ENCODE data around the gene PLXDC1.

PLXDC1 gene

DNA sequence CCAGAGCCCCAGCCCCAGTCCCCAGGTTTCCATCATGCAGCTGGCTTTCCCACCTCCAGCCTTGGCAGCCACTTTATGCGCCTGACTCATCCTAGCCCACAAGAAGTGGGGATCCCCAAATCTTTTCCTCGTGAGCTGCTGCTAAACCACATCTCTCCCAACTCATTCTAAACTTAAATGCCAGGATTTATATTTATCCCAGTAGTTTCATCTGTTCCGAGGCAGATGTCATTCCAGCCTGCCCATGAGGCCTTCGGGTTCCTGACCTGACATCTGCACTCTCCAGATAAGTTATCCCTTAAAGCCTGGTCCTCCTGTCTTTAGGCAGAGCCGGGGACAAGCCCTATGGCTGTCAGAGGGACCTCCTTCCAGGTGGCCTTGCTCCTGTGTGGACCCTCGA is 16.6 kb downstream of the PLXDC1 start:
- TF ChIP-seq TCF12 (IDR thresholded peaks at IDR 0.05; ENCODE audit: low read depth) = no peak
- no peak for TF ChIP-seq EP300 (IDR thresholded peaks at IDR 0.05; ENCODE audit: borderline replicate concordance)
- no peak for TF ChIP-seq TAF1 (IDR thresholded peaks at IDR 0.05; ENCODE audit: low read depth)
- no peak for TF ChIP-seq YY1 (IDR thresholded peaks at IDR 0.05; ENCODE audit: low read depth)
- TF ChIP-seq, protein P1, sequence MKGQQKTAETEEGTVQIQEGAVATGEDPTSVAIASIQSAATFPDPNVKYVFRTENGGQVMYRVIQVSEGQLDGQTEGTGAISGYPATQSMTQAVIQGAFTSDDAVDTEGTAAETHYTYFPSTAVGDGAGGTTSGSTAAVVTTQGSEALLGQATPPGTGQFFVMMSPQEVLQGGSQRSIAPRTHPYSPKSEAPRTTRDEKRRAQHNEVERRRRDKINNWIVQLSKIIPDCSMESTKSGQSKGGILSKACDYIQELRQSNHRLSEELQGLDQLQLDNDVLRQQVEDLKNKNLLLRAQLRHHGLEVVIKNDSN (IDR thresholded peaks at IDR 0.05) = no peak
- no peak for TF ChIP-seq NFIC (IDR thresholded peaks at IDR 0.05)
- TF ChIP-seq ZBTB7A (IDR thresholded peaks at IDR 0.05; ENCODE audit: low read depth) = no peak
- TF ChIP-seq RAD21 (IDR thresholded peaks at IDR 0.05; ENCODE audit: low read depth) = no peak
- TF ChIP-seq, protein P2, sequence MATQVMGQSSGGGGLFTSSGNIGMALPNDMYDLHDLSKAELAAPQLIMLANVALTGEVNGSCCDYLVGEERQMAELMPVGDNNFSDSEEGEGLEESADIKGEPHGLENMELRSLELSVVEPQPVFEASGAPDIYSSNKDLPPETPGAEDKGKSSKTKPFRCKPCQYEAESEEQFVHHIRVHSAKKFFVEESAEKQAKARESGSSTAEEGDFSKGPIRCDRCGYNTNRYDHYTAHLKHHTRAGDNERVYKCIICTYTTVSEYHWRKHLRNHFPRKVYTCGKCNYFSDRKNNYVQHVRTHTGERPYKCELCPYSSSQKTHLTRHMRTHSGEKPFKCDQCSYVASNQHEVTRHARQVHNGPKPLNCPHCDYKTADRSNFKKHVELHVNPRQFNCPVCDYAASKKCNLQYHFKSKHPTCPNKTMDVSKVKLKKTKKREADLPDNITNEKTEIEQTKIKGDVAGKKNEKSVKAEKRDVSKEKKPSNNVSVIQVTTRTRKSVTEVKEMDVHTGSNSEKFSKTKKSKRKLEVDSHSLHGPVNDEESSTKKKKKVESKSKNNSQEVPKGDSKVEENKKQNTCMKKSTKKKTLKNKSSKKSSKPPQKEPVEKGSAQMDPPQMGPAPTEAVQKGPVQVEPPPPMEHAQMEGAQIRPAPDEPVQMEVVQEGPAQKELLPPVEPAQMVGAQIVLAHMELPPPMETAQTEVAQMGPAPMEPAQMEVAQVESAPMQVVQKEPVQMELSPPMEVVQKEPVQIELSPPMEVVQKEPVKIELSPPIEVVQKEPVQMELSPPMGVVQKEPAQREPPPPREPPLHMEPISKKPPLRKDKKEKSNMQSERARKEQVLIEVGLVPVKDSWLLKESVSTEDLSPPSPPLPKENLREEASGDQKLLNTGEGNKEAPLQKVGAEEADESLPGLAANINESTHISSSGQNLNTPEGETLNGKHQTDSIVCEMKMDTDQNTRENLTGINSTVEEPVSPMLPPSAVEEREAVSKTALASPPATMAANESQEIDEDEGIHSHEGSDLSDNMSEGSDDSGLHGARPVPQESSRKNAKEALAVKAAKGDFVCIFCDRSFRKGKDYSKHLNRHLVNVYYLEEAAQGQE (IDR thresholded peaks at IDR 0.05; ENCODE audit: low read depth) = no peak
- no peak for TF ChIP-seq TEAD4 (IDR thresholded peaks at IDR 0.05)

DNA sequence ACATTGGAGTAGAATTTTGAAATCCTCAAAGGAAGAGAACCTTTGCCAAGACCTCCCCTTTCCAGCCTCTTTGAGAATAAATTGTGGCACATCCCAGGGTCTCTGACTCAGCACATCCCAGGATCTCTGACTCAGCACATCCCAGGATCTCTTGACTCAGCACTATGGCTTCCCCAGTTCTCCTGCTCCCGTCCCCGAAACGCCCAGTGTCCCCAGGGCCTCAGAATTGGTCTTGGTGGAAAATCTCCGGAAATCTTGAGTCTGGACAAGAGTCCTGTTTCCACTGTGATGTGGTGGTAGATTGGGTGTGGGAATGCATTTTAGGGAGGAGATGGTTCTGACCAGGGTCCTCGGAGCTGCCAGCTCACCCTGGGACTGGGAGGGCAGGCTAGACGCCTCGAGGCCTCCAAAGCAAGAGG is 19.2 kb downstream of the PLXDC1 start:
- no peak for TF ChIP-seq FOXM1 (IDR thresholded peaks at IDR 0.05; ENCODE audit: borderline replicate concordance, low read depth)
- no peak for TF ChIP-seq CREB1 (IDR thresholded peaks at IDR 0.05; ENCODE audit: low read depth)
- TF ChIP-seq TAF1 (IDR thresholded peaks at IDR 0.05; ENCODE audit: low read depth) = no peak
- TF ChIP-seq CEBPB (IDR thresholded peaks at IDR 0.05) = no peak
- no peak for TF ChIP-seq NFIC (IDR thresholded peaks at IDR 0.05)
- no peak for TF ChIP-seq TEAD4 (IDR thresholded peaks at IDR 0.05)
- TF ChIP-seq, protein P1 (IDR thresholded peaks at IDR 0.05) = no peak
- TF ChIP-seq, protein P2 (IDR thresholded peaks at IDR 0.05; ENCODE audit: low read depth) = no peak
- TF ChIP-seq TCF12 (IDR thresholded peaks at IDR 0.05; ENCODE audit: low read depth) = no peak
- no peak for TF ChIP-seq RAD21 (IDR thresholded peaks at IDR 0.05; ENCODE audit: low read depth)
- no peak for TF ChIP-seq ZBTB7A (IDR thresholded peaks at IDR 0.05; ENCODE audit: low read depth)
- TF ChIP-seq, protein P3, sequence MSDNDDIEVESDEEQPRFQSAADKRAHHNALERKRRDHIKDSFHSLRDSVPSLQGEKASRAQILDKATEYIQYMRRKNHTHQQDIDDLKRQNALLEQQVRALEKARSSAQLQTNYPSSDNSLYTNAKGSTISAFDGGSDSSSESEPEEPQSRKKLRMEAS (IDR thresholded peaks at IDR 0.05) = no peak
- no peak for TF ChIP-seq EGR1 (IDR thresholded peaks at IDR 0.05)
- no peak for TF ChIP-seq YY1 (IDR thresholded peaks at IDR 0.05; ENCODE audit: low read depth)
- no peak for TF ChIP-seq EP300 (IDR thresholded peaks at IDR 0.05; ENCODE audit: borderline replicate concordance)

DNA sequence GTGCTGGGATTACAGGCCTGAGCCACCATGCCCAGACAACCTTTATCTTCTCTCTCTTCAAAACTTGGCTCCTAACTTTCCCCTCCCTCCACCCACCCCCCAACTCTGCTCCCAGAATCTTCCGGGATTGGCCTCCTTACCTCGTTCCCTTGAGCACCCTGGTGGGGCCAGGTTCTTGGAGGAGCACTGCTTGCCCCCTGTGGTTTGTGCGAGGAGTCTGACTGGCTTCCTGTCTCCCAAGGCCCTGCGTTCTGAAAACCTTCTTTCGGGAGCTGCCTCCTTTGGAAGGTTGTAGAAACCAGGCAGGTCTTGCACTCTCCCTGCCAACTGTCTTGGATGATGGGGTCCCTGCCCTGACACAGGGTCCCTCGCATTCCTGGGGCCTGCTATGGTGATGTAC is 19.8 kb downstream of the PLXDC1 start:
- TF ChIP-seq YY1 (IDR thresholded peaks at IDR 0.05; ENCODE audit: low read depth) (no peak), RAD21 (IDR thresholded peaks at IDR 0.05; ENCODE audit: low read depth) (no peak), EGR1 (IDR thresholded peaks at IDR 0.05) (no peak), TAF1 (IDR thresholded peaks at IDR 0.05; ENCODE audit: low read depth) (no peak), NFIC (IDR thresholded peaks at IDR 0.05) (no peak), TEAD4 (IDR thresholded peaks at IDR 0.05) (no peak), CREB1 (IDR thresholded peaks at IDR 0.05; ENCODE audit: low read depth) (no peak), FOXM1 (IDR thresholded peaks at IDR 0.05; ENCODE audit: borderline replicate concordance, low read depth) (no peak), EP300 (IDR thresholded peaks at IDR 0.05; ENCODE audit: borderline replicate concordance) (no peak), CEBPB (IDR thresholded peaks at IDR 0.05) (no peak), TCF12 (IDR thresholded peaks at IDR 0.05; ENCODE audit: low read depth) (no peak), ZBTB7A (IDR thresholded peaks at IDR 0.05; ENCODE audit: low read depth) (no peak)
- TF ChIP-seq, protein P2 (IDR thresholded peaks at IDR 0.05; ENCODE audit: low read depth) = no peak
- TF ChIP-seq, protein P1 (IDR thresholded peaks at IDR 0.05) = no peak
- TF ChIP-seq, protein P3 (IDR thresholded peaks at IDR 0.05) = no peak

DNA sequence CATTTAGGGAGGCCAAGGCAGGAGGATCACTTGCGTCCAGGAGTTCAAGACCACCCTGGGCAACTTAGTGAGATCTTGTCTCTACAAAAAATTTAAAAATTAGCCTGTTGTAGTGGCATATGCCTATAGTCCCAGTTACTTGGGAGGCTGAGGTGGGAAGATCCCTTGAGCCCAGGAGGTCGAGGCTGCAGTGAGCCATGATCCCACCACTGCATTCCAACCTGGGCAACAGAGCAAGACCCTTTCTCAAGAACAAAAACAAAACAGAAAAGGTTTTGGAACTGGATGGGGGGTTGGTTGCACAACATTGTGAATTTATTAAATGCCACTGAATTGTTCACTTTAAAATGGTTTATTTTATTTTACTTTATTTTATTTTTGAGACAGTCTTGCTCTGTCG is 21.2 kb downstream of the PLXDC1 start:
- TF ChIP-seq FOXM1 (IDR thresholded peaks at IDR 0.05; ENCODE audit: borderline replicate concordance, low read depth) = no peak
- no peak for TF ChIP-seq EGR1 (IDR thresholded peaks at IDR 0.05)
- no peak for TF ChIP-seq NFIC (IDR thresholded peaks at IDR 0.05)
- TF ChIP-seq, protein P1 (IDR thresholded peaks at IDR 0.05) = no peak
- TF ChIP-seq TEAD4 (IDR thresholded peaks at IDR 0.05) = no peak
- no peak for TF ChIP-seq TCF12 (IDR thresholded peaks at IDR 0.05; ENCODE audit: low read depth)
- TF ChIP-seq, protein P2 (IDR thresholded peaks at IDR 0.05; ENCODE audit: low read depth) = no peak
